ENCODE data around the gene ACMSD.
"Not testable (repeated sequence)": the region's sequence is repeated elsewhere in the genome, so short reads cannot be mapped to it uniquely, and the experiment has no call there.

The ACMSD gene

GRCh38 chr2:134838143-134838620 lies at the start of gene ACMSD:
Gene ACMSD (plus strand): TSS chr2:134838616. CDS start chr2:134838683, 67 bp downstream.
- no peak for FAIRE-seq

- no peak for FAIRE-seq
Measured at GRCh38 chr2:134790487-134790886, 47.9 kb upstream of the ACMSD start.

- FAIRE-seq: no peak
Measured at GRCh38 chr2:134791616-134792015, 46.8 kb upstream of the ACMSD start.

GRCh38 chr2:134792186-134792585 lies 46.2 kb upstream of the ACMSD start:
- no peak for FAIRE-seq

GRCh38 chr2:134795765-134796164 lies 42.7 kb upstream of the ACMSD start:
- no peak for FAIRE-seq

GRCh38 chr2:134796373-134796772 lies 42.0 kb upstream of the ACMSD start:
- FAIRE-seq: no peak

GRCh38 chr2:134799936-134800335 lies 38.5 kb upstream of the ACMSD start:
- FAIRE-seq: no peak

- no peak for FAIRE-seq
Measured at GRCh38 chr2:134800341-134800740, 38.1 kb upstream of the ACMSD start.

GRCh38 chr2:134803609-134804405 lies 34.6 kb upstream of the ACMSD start:
- not testable (repeated sequence) for FAIRE-seq

- FAIRE-seq: no peak
Measured at GRCh38 chr2:134815741-134816140, 22.7 kb upstream of the ACMSD start.

GRCh38 chr2:134818321-134818720 lies 20.1 kb upstream of the ACMSD start:
- no peak for FAIRE-seq

- no peak for FAIRE-seq
Measured at GRCh38 chr2:134819334-134819733, 19.1 kb upstream of the ACMSD start.

- FAIRE-seq: no peak
Measured at GRCh38 chr2:134823431-134823830, 15.0 kb upstream of the ACMSD start.

- no peak for FAIRE-seq
Measured at GRCh38 chr2:134823832-134824231, 14.6 kb upstream of the ACMSD start.

GRCh38 chr2:134825716-134826115 lies 12.7 kb upstream of the ACMSD start:
- FAIRE-seq: not testable (repeated sequence)

- no peak for FAIRE-seq
Measured at GRCh38 chr2:134835471-134835870, 2.9 kb upstream of the ACMSD start.

- no peak for FAIRE-seq
Measured at GRCh38 chr2:134836986-134837385, 1.4 kb upstream of the ACMSD start.

GRCh38 chr2:134839649-134840048 lies 1.2 kb downstream of the ACMSD start:
- FAIRE-seq: no peak

GRCh38 chr2:134842930-134843490 lies 4.6 kb downstream of the ACMSD start:
- FAIRE-seq: no peak

- FAIRE-seq: no peak
Measured at GRCh38 chr2:134843968-134844367, 5.6 kb downstream of the ACMSD start.

GRCh38 chr2:134845028-134845427 lies 6.6 kb downstream of the ACMSD start:
- no peak for FAIRE-seq

- FAIRE-seq: no peak
Measured at GRCh38 chr2:134845719-134846118, 7.3 kb downstream of the ACMSD start.

- no peak for FAIRE-seq
Measured at GRCh38 chr2:134846213-134846612, 7.8 kb downstream of the ACMSD start.

GRCh38 chr2:134847582-134847981 lies 9.2 kb downstream of the ACMSD start:
- FAIRE-seq: not testable (repeated sequence)

Measured in endometrium (tissue), 2 donors.